Glutamatergic neuron (in vitro differentiated cells): ENCODE data around the gene PPIB. TPM values are rescaled to one million over a fixed set of nuclear protein-coding genes. Genes with fewer than 3 reads are reported as not detected.

Experiments
- DNase-seq: peaks from one replicate; pipeline ENCODE4 v3.0.0; 2022
- H3K27ac Mint-ChIP-seq: one replicate; pipeline ENCODE4 v1.8.0; 2020; ENCODE audit warnings: mild to moderate bottlenecking, mixed read lengths, inconsistent platforms; ENCODE audit not compliant: unreplicated experiment
- H3K27me3 Mint-ChIP-seq: one replicate; pipeline ENCODE4 v1.8.0; 2020; ENCODE audit warnings: mild to moderate bottlenecking, moderate library complexity, mixed read lengths, inconsistent platforms; ENCODE audit not compliant: unreplicated experiment
- H3K36me3 Mint-ChIP-seq: one replicate; pipeline ENCODE4 v1.8.0; 2020; ENCODE audit warnings: mild to moderate bottlenecking, mixed read lengths, inconsistent platforms; ENCODE audit not compliant: unreplicated experiment
- H3K4me1 Mint-ChIP-seq: one replicate; pipeline ENCODE4 v1.8.0; 2020; ENCODE audit warnings: mild to moderate bottlenecking, low read depth, mixed read lengths, inconsistent platforms; ENCODE audit not compliant: unreplicated experiment
- H3K4me3 Mint-ChIP-seq: one replicate; pipeline ENCODE4 v1.8.0; 2020; ENCODE audit warnings: mild to moderate bottlenecking, mixed read lengths, inconsistent platforms; ENCODE audit not compliant: unreplicated experiment
- H3K9me3 Mint-ChIP-seq: one replicate; pipeline ENCODE4 v1.8.0; 2020; ENCODE audit warnings: mild to moderate bottlenecking, moderate library complexity, mixed read lengths, inconsistent platforms; ENCODE audit not compliant: unreplicated experiment
- CTCF ChIP-seq: fragments of 200-600 bp; sonication (generic); IDR thresholded peaks from one replicate; pipeline ENCODE4 v1.5.0; 2021; ENCODE audit not compliant: partially characterized antibody, unreplicated experiment
- total RNA-seq: library from RNA; stranded (reverse); fragmentation: NEBNext Ultra II Directional; extraction: Animal tissue kit (Norgen Biotek cat#: 25700); gene quantifications from one replicate; pipeline ENCODE4 v1.2.1, GENCODE V29; 2021; ENCODE audit not compliant: unreplicated experiment

The PPIB gene
- total RNA-seq, 1 donor from 2014 or later, result 228 TPM

- Mint-ChIP-seq H3K4me3 (no peak overlapping the region), H3K27ac (no peak overlapping the region), H3K9me3 (no peaks in the 10 kb centered on the region), H3K4me1 (no peaks in the 10 kb centered on the region), H3K27me3 (no peaks in the 10 kb centered on the region), H3K36me3 (no peaks in the 10 kb centered on the region)
- DNase-seq, result no peak
- no peak for TF ChIP-seq CTCF
Observed at GRCh38 chr15:64187396-64188191, 24.8 kb upstream of the PPIB start.

- H3K27me3 Mint-ChIP-seq, result no peaks in the 10 kb centered on the region
- no peak overlapping the region for H3K27ac Mint-ChIP-seq
- H3K36me3 Mint-ChIP-seq, result no peaks in the 10 kb centered on the region
- H3K4me3 Mint-ChIP-seq, result no peak overlapping the region
- no peak for DNase-seq
- peaks cover under 1% of the 10 kb centered on the region for H3K4me1 Mint-ChIP-seq
- TF ChIP-seq CTCF, result no peak
- no peaks in the 10 kb centered on the region for H3K9me3 Mint-ChIP-seq
Observed at GRCh38 chr15:64185146-64185911, 22.5 kb upstream of the PPIB start.

GRCh38 chr15:64182859-64183370, 20.1 kb upstream of the PPIB start:
- Mint-ChIP-seq H3K9me3 (no peaks in the 10 kb centered on the region), H3K4me3 (no peak overlapping the region), H3K27me3 (no peaks in the 10 kb centered on the region), H3K4me1 (peaks cover 5% of the 10 kb centered on the region), H3K27ac (no peak overlapping the region), H3K36me3 (no peaks in the 10 kb centered on the region)
- TF ChIP-seq CTCF, result no peak
- no peak for DNase-seq

GRCh38 chr15:64180235-64180824, 17.5 kb upstream of the PPIB start:
- peaks cover 7% of the 10 kb centered on the region for H3K4me1 Mint-ChIP-seq
- H3K27me3 Mint-ChIP-seq, result no peaks in the 10 kb centered on the region
- peak; percentile 36 for DNase-seq
- TF ChIP-seq CTCF, result no peak
- H3K9me3 Mint-ChIP-seq, result no peaks in the 10 kb centered on the region
- no peak overlapping the region for H3K4me3 Mint-ChIP-seq
- H3K36me3 Mint-ChIP-seq, result no peaks in the 10 kb centered on the region
- H3K27ac Mint-ChIP-seq, result no peak overlapping the region
